Tibial nerve (tissue), 4 donors: Measurements from ENCODE around the gene ZFP30. TPM values are rescaled to one million over a fixed set of nuclear protein-coding genes. Genes with fewer than 3 reads are reported as not detected.

Source experiments
- DNase-seq, 2 donors: peaks; one replicate each; pipeline ENCODE4 v3.0.0-alpha.2; 2019; ENCODE audit warnings: low spot score in 2 of 2
- H3K27ac ChIP-seq, 4 donors: fragments of 200-600 bp; sonication (generic) in 3 of 4; one replicate each; pipeline ENCODE4 v1.5.1; 2017 to 2019; ENCODE audit warnings: mild to moderate bottlenecking in 1 of 4
- H3K27me3 ChIP-seq, 2 donors: fragments of 200-600 bp; sonication (generic) in 1 of 2; one replicate each; pipeline versions ENCODE4 v1.5.1 to v1.6.0; 2017 to 2019
- H3K36me3 ChIP-seq, 3 donors: fragments of 200-600 bp; sonication (generic); one replicate each; pipeline ENCODE4 v1.5.1; 2018 to 2019
- H3K4me1 ChIP-seq, 4 donors: fragments of 200-600 bp; sonication (generic) in 3 of 4; one replicate each; pipeline ENCODE4 v1.5.1; 2017 to 2019
- H3K4me3 ChIP-seq, 4 donors: fragments of 200-600 bp; sonication (generic) in 3 of 4; one replicate each; pipeline ENCODE4 v1.5.1; 2017 to 2019; ENCODE audit warnings: mild to moderate bottlenecking in 1 of 4, moderate library complexity in 1 of 4
- H3K9me3 ChIP-seq, 4 donors: fragments of 200-600 bp; sonication (generic) in 3 of 4; one replicate each; pipeline ENCODE4 v1.5.1; 2017 to 2019
- EP300 ChIP-seq, 2 donors: sonication (generic); formaldehyde crosslinking; IDR thresholded peaks; one replicate each; pipeline ENCODE4 v1.6.1; 2017; ENCODE audit warnings: antibody characterized with exemption in 2 of 2, mild to moderate bottlenecking in 1 of 2
- POLR2A ChIP-seq, 2 donors: fragments of 450-650 bp; IDR thresholded peaks; one replicate each; pipeline ENCODE4 v1.6.1; 2017; ENCODE audit warnings: antibody characterized with exemption in 2 of 2, mild to moderate bottlenecking in 2 of 2, moderate library complexity in 2 of 2
- WGBS, 2 donors: methylation state at CpG; one replicate each; pipeline ENCODE4 v1.1.5; 2018; 5-methylcytosine and 5-hydroxymethylcytosine counted together
- total RNA-seq, 4 donors: library from RNA; depleted of rRNA; stranded (reverse); fragments of >200 nt; gene quantifications; one replicate each; pipeline ENCODE4 v1.1.0, GENCODE V29; 2016
- TF ChIP-seq, protein P1 (sequence below), 5 experiments: fragments of 200-600 bp in 3 of 5; fragments of 450-650 bp in 2 of 5; sonication (generic) in 3 of 5; IDR thresholded peaks; one replicate each; pipeline ENCODE4 v1.5.1; 2016 to 2019; ENCODE audit warnings: antibody characterized with exemption in 5 of 5, mild to moderate bottlenecking in 3 of 5, moderate library complexity in 2 of 5

ZFP30 gene
- 10 to 100 TPM; 10.2 to 40.6 (median 16.9) TPM for total RNA-seq

GRCh38 chr19:37655301-37655688 is at the start of gene ZFP30:
Gene ZFP30, minus strand, starts transcription at chr19:37655465. Its CDS starts 7,643 bp downstream, at chr19:37647822.
- Histone ChIP-seq H3K9me3 (peaks cover 0 to 10% (median 0%) of the 10 kb centered on the region in 4 donors), H3K4me3 (peak within 1 kb of the TSS; percentile 47 to 94 (median 82)), H3K27ac (peak within 1 kb of the TSS; percentile 81 to 94 (median 85)), H3K27me3 (no peaks in the 10 kb centered on the region), H3K4me1 (peaks cover 0 to 31% (median 11%) of the 10 kb centered on the region in 4 donors), H3K36me3 (peaks cover 0 to 14% (median 0%) of the 10 kb centered on the region in 3 donors)
- TF ChIP-seq EP300 (IDR thresholded peaks at IDR 0.05) (no peak), POLR2A (IDR thresholded peaks at IDR 0.05) (no peak)
- TF ChIP-seq, protein P1, sequence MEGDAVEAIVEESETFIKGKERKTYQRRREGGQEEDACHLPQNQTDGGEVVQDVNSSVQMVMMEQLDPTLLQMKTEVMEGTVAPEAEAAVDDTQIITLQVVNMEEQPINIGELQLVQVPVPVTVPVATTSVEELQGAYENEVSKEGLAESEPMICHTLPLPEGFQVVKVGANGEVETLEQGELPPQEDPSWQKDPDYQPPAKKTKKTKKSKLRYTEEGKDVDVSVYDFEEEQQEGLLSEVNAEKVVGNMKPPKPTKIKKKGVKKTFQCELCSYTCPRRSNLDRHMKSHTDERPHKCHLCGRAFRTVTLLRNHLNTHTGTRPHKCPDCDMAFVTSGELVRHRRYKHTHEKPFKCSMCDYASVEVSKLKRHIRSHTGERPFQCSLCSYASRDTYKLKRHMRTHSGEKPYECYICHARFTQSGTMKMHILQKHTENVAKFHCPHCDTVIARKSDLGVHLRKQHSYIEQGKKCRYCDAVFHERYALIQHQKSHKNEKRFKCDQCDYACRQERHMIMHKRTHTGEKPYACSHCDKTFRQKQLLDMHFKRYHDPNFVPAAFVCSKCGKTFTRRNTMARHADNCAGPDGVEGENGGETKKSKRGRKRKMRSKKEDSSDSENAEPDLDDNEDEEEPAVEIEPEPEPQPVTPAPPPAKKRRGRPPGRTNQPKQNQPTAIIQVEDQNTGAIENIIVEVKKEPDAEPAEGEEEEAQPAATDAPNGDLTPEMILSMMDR (IDR thresholded peaks at IDR 0.05), result no peak
- 0% methylated on average over 2 to 30 of the region's 34 CpGs for WGBS, 2 donors
- peak; percentile 63 to 77 for DNase-seq

- WGBS, 2 donors, result 89 to 93% methylated on average over 5 of the region's 5 CpGs
- Histone ChIP-seq H3K27ac (no peak overlapping the region), H3K9me3 (peaks cover 0 to 78% (median 2%) of the 10 kb centered on the region in 4 donors), H3K36me3 (peaks cover 0 to 81% (median 7%) of the 10 kb centered on the region in 3 donors), H3K4me3 (no peak overlapping the region), H3K27me3 (no peaks in the 10 kb centered on the region), H3K4me1 (no peaks in the 10 kb centered on the region)
- DNase-seq, result no peak
- TF ChIP-seq POLR2A (IDR thresholded peaks at IDR 0.05) (no peak), EP300 (IDR thresholded peaks at IDR 0.05) (no peak)
- TF ChIP-seq, protein P1 (IDR thresholded peaks at IDR 0.05), result no peak
Observed at GRCh38 chr19:37699057-37699456, 43.8 kb upstream of the ZFP30 start.

GRCh38 chr19:37698216-37698615 is 43.0 kb upstream of the ZFP30 start:
- H3K27me3 ChIP-seq, result no peaks in the 10 kb centered on the region
- peaks cover 0 to 70% (median under 1%) of the 10 kb centered on the region in 4 donors for H3K9me3 ChIP-seq
- TF ChIP-seq POLR2A (IDR thresholded peaks at IDR 0.05), result no peak
- TF ChIP-seq, protein P1 (IDR thresholded peaks at IDR 0.05), result no peak
- 81 to 88% methylated on average over 6 of the region's 6 CpGs for WGBS, 2 donors
- H3K27ac ChIP-seq, result no peak overlapping the region
- no peak overlapping the region for H3K4me3 ChIP-seq
- no peaks in the 10 kb centered on the region for H3K4me1 ChIP-seq
- H3K36me3 ChIP-seq, result peaks cover 0 to 73% (median 7%) of the 10 kb centered on the region in 3 donors
- no peak for DNase-seq

- Histone ChIP-seq H3K4me1 (peaks cover 0 to 9% (median 4%) of the 10 kb centered on the region in 4 donors), H3K4me3 (no peak overlapping the region), H3K27me3 (no peaks in the 10 kb centered on the region), H3K36me3 (peaks cover 0 to 45% (median 7%) of the 10 kb centered on the region in 3 donors), H3K9me3 (peaks cover 0 to 56% (median 0%) of the 10 kb centered on the region in 4 donors), H3K27ac (no peak overlapping the region)
- no peak for DNase-seq
- 73 to 82% methylated on average over 3 of the region's 3 CpGs for WGBS, 2 donors
- no peak for TF ChIP-seq EP300 (IDR thresholded peaks at IDR 0.05)
- TF ChIP-seq POLR2A (IDR thresholded peaks at IDR 0.05), result no peak
- TF ChIP-seq, protein P1 (IDR thresholded peaks at IDR 0.05), result no peak
Observed at GRCh38 chr19:37695144-37695899, 40.1 kb upstream of the ZFP30 start.

DNA sequence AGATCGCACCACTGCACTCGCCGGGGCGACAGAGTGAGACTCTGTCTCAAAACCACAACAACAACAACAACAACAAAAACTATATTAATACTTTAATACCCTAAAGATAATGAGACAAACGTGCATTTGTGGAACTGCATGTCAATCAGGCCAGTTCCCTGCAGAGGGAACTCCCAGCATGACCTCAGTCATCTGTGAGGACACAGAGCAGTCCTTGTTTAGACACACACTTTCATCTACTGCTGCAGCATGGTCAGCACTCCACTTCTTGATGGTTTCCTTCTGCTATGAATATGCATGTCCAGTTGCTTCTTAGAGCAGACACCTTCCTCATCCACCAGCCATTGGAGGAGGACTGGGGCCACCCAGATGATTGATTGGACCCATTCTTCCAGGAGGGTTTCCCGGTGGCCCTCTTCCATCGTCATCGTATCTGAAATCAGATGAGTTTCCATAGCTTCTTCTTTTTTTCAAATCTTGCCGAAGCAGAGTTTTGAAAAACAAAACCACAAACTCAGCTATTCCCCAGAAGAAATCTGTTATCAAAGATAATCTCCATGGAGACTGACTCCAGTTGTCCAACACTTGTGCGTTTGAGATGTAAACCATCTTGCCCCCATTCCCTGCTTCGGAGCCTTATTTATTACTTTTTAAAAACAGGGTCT is 37.8 kb upstream of the ZFP30 start:
- Histone ChIP-seq H3K27ac (no peak overlapping the region), H3K4me3 (no peak overlapping the region), H3K27me3 (no peaks in the 10 kb centered on the region), H3K36me3 (peaks cover 0 to 41% (median 0%) of the 10 kb centered on the region in 3 donors), H3K4me1 (peaks cover 0 to 9% (median 4%) of the 10 kb centered on the region in 4 donors), H3K9me3 (peaks cover 0 to 34% (median 0%) of the 10 kb centered on the region in 4 donors)
- TF ChIP-seq, protein P1 (IDR thresholded peaks at IDR 0.05), result no peak
- TF ChIP-seq POLR2A (IDR thresholded peaks at IDR 0.05) (no peak), EP300 (IDR thresholded peaks at IDR 0.05) (no peak)
- WGBS, 2 donors, result 66% methylated on average over 11 of the region's 11 CpGs
- DNase-seq, result no peak
